PC-3 (cell line): Measurements from ENCODE around the gene OR3A2. TPM values are rescaled to one million over a fixed set of nuclear protein-coding genes. Genes with fewer than 3 reads are reported as not detected.
"Not testable (repeated sequence)": the region's sequence is repeated elsewhere in the genome, so short reads cannot be mapped to it uniquely, and the experiment has no call there.

Experiments used
- ATAC-seq: fragments of 200-7000 bp; cut with Tn5 transposase; 2 replicates; pipeline ENCODE4 v1.9.1; 2020; ENCODE audit warnings: mild to moderate bottlenecking, moderate library complexity
- BruUV-seq: library from RNA; stranded (reverse); fragments of 400-500 nt; replicated peaks from 2 replicates; lab custom pipeline; 2021; lab: Mats Ljungman, UMichigan
- CTCF ChIA-PET: fragments of 300-600 bp; sonication (Branson Sonifier 250); formaldehyde crosslinking; loops from one replicate; lab custom pipeline; 2022; ENCODE audit warnings: antibody characterized with exemption; lab: Charles Lee
- POLR2A ChIA-PET: fragments of 300-600 bp; sonication (Branson Sonifier 250); formaldehyde crosslinking; loops from one replicate; lab custom pipeline; 2022; ENCODE audit warnings: antibody characterized with exemption; ENCODE audit not compliant: unreplicated experiment; lab: Charles Lee
- DNase-seq: peaks from one replicate; pipeline ENCODE4 v3.0.0-alpha.2; 2015
- H2AFZ ChIP-seq: fragments of 300-600 bp; sonication (generic); 2 replicates; pipeline ENCODE4 v1.6.0; 2016; ENCODE audit warnings: antibody characterized with exemption, low read length
- H3F3A ChIP-seq: fragments of 300-600 bp; sonication (generic); one replicate; pipeline ENCODE4 v1.6.0; 2017; ENCODE audit warnings: antibody characterized with exemption, low read length, control low read depth, mild to moderate bottlenecking; ENCODE audit not compliant: unreplicated experiment
- H3K27ac ChIP-seq: fragments of 300-600 bp; sonication (generic); 2 replicates; pipeline ENCODE4 v1.5.1; 2016; ENCODE audit warnings: mild to moderate bottlenecking, low read length
- H3K27me3 ChIP-seq: fragments of 300-600 bp; sonication (generic); 2 replicates; pipeline ENCODE4 v1.6.1; 2016; ENCODE audit warnings: low read length, mixed read lengths
- H3K36me3 ChIP-seq: fragments of 300-600 bp; sonication (generic); 2 replicates; pipeline ENCODE4 v1.6.1; 2016; ENCODE audit warnings: low read depth, mixed run types, low read length, mixed read lengths
- H3K4me1 ChIP-seq: fragments of 300-600 bp; sonication (generic); 2 replicates; pipeline ENCODE4 v1.5.1; 2016; ENCODE audit warnings: low read length; ENCODE audit not compliant: insufficient read depth
- H3K4me2 ChIP-seq: fragments of 300-600 bp; sonication (generic); 2 replicates; pipeline ENCODE4 v1.6.0; 2016; ENCODE audit warnings: low read length
- H3K4me3 ChIP-seq: fragments of 300-600 bp; sonication (generic); 2 replicates; pipeline ENCODE4 v1.5.1; 2016; ENCODE audit warnings: mild to moderate bottlenecking, low read length, mixed read lengths
- H3K79me2 ChIP-seq: fragments of 300-600 bp; sonication (generic); 2 replicates; pipeline ENCODE4 v1.6.1; 2017; ENCODE audit warnings: low read length, mixed read lengths
- H3K9ac ChIP-seq: fragments of 300-600 bp; sonication (generic); 2 replicates; pipeline ENCODE4 v1.6.0; 2016; ENCODE audit warnings: mild to moderate bottlenecking, low read length
- H3K9me2 ChIP-seq: fragments of 300-600 bp; sonication (generic); replicated peaks from 2 replicates; pipeline ENCODE4 v1.6.1; 2016; ENCODE audit warnings: mixed run types, low read length, mixed read lengths
- H3K9me3 ChIP-seq: fragments of 300-600 bp; sonication (generic); 2 replicates; pipeline ENCODE4 v1.6.1; 2016; ENCODE audit warnings: low read length, mixed read lengths
- H4K20me1 ChIP-seq: fragments of 300-600 bp; sonication (generic); 2 replicates; pipeline ENCODE4 v1.6.1; 2016; ENCODE audit warnings: low read length, mixed read lengths
- EZH2 ChIP-seq: fragments of 300-600 bp; sonication (generic); IDR thresholded peaks from one replicate; pipeline ENCODE4 v1.6.1; 2017; ENCODE audit warnings: antibody characterized with exemption, mild to moderate bottlenecking, low read length; ENCODE audit not compliant: unreplicated experiment
- EZH2phosphoT487 ChIP-seq: fragments of 300-600 bp; sonication (generic); IDR thresholded peaks from 2 replicates; pipeline ENCODE4 v1.6.1; 2018; ENCODE audit warnings: mild to moderate bottlenecking, antibody characterized with exemption, low read length, borderline replicate concordance
- intact Hi-C: fragments of 100-400 bp; cut with micrococcal nuclease; formaldehyde crosslinking; loops from 2 replicates; pipeline ENCODE4 v1.9.0; 2023
- total RNA-seq: library from RNA; depleted of rRNA; stranded (reverse); fragments of >200 nt; gene quantifications from 2 replicates; pipeline ENCODE4 v1.2.3, GENCODE V29; 2014
- TF ChIP-seq, protein P1 (sequence below): fragments of 300-600 bp; sonication (generic); conservative IDR thresholded peaks from 2 replicates; pipeline ENCODE4 v1.5.1; 2017; ENCODE audit warnings: antibody characterized with exemption, low read depth, mild to moderate bottlenecking, low read length

OR3A2 gene
- total RNA-seq, 1 experiment from 2014 or later: not detected

DNA sequence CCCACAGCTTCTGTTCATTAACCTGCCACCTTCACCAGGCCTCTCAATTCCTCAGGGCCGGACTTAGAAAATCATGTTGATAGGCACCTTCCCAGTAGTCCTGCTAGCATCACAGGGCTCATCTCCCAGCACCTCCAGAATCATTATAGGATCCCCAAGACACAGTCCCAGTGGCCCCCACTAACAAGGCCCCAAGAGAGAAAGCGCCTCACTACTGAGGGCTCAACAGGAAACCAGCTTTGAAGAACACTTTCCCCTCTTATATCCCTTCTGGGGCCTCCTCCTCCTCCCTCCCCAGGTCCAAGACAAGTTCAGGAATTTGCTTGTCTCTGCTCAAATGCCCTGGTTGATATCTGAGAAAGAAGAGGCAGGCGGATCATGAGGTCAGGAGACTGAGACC lies 25.0 kb upstream of the OR3A2 start, which contains the start of gene OR3A3:
TSS of gene OR3A3 (plus strand) at position 301 of the 400 bp plus-strand sequence.
- H3K27me3 ChIP-seq: peaks cover 8% of the 10 kb centered on the region; the same call in 1 of the 2 replicates
- H3K9ac ChIP-seq: no peak within 1 kb of the TSS
- no peaks in the 10 kb centered on the region for H3K79me2 ChIP-seq
- H2AFZ ChIP-seq: no peak within 1 kb of the TSS
- no peaks in the 10 kb centered on the region for H3K9me3 ChIP-seq
- CTCF ChIA-PET: no interaction called here
- no peaks in the 10 kb centered on the region for H3F3A ChIP-seq
- no peak within 1 kb of the TSS for H3K4me2 ChIP-seq
- no peaks in the 10 kb centered on the region for H4K20me1 ChIP-seq
- H3K27ac ChIP-seq: no peak within 1 kb of the TSS
- POLR2A ChIA-PET: no interaction called here
- H3K4me1 ChIP-seq: no peaks in the 10 kb centered on the region
- H3K9me2 ChIP-seq: no peaks in the 10 kb centered on the region
- BruUV-seq: no TSS peak
- ATAC-seq: no peak
- no peak for DNase-seq
- intact Hi-C loops: no loop called here
- no peak within 1 kb of the TSS for H3K4me3 ChIP-seq
- TF ChIP-seq, protein P1, sequence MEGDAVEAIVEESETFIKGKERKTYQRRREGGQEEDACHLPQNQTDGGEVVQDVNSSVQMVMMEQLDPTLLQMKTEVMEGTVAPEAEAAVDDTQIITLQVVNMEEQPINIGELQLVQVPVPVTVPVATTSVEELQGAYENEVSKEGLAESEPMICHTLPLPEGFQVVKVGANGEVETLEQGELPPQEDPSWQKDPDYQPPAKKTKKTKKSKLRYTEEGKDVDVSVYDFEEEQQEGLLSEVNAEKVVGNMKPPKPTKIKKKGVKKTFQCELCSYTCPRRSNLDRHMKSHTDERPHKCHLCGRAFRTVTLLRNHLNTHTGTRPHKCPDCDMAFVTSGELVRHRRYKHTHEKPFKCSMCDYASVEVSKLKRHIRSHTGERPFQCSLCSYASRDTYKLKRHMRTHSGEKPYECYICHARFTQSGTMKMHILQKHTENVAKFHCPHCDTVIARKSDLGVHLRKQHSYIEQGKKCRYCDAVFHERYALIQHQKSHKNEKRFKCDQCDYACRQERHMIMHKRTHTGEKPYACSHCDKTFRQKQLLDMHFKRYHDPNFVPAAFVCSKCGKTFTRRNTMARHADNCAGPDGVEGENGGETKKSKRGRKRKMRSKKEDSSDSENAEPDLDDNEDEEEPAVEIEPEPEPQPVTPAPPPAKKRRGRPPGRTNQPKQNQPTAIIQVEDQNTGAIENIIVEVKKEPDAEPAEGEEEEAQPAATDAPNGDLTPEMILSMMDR: no peak
- TF ChIP-seq EZH2 (no peak), EZH2phosphoT487 (no peak)
- H3K36me3 ChIP-seq: no peaks in the 10 kb centered on the region

DNA sequence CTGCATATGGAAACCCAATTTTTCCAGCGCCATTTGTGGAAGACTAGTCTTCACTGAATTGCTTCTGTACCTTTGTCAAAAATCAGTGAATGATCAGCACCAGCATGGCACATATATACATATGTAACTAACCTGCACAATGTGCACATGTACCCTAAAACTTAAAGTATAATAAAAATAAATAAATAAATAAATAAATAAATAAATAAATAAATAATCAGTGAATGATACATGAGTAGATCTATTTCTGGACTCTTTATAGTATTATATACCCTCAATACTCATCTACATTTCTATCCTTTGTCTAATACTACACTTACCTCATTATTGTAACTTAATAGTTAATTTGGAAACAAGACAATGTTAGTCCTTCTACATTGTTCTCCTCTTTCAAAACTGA lies 17.7 kb upstream of the OR3A2 start:
- H3K4me3 ChIP-seq, H3K9me3 ChIP-seq, H4K20me1 ChIP-seq, H3K27ac ChIP-seq, intact Hi-C loops, H3K36me3 ChIP-seq, H2AFZ ChIP-seq, H3K9ac ChIP-seq, POLR2A ChIA-PET, CTCF ChIA-PET, H3K4me1 ChIP-seq, DNase-seq, H3K4me2 ChIP-seq, BruUV-seq, H3K79me2 ChIP-seq, ATAC-seq, H3K27me3 ChIP-seq, H3K9me2 ChIP-seq, H3F3A ChIP-seq: not testable (repeated sequence)

DNA sequence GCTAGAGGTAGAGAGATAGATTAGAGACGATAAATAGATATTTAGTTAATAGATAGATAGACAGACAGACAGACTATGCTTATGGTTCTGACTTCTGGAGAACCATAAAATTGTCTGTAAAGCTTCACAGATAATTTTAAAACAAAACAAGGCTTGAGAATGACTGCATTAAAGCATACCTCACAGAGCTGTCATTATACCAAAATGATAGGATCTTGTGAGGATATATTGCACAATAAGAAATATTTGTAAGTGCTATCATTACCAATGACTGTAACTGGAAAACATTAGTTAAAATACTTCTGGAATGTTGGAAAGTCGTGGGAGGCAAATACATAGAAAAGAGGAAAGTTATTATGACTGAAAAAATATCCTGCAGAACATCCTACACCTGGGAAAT lies 15.7 kb upstream of the OR3A2 start:
- Histone ChIP-seq H3K4me3 (no peak overlapping the region), H3K4me1 (no peaks in the 10 kb centered on the region), H3F3A (no peaks in the 10 kb centered on the region), H2AFZ (no peak overlapping the region), H3K79me2 (no peaks in the 10 kb centered on the region), H3K27ac (no peak overlapping the region), H3K9me3 (no peaks in the 10 kb centered on the region), H4K20me1 (no peaks in the 10 kb centered on the region), H3K4me2 (no peak overlapping the region), H3K9ac (no peak overlapping the region), H3K27me3 (peaks cover 6% of the 10 kb centered on the region; the same call in 1 of the 2 replicates), H3K9me2 (no peaks in the 10 kb centered on the region), H3K36me3 (no peaks in the 10 kb centered on the region)
- ATAC-seq (no peak), DNase-seq (no peak)
- POLR2A ChIA-PET: no interaction called here
- CTCF ChIA-PET: no interaction called here
- TF ChIP-seq EZH2phosphoT487 (no peak), EZH2 (no peak)
- TF ChIP-seq, protein P1: no peak
- no TSS peak for BruUV-seq
- intact Hi-C loops: no loop called here
